Adrenal gland (tissue), 5 donors: ENCODE data around the gene MRPS10.

Source experiments
- CTCF ChIP-seq, 6 experiments: fragments of 450-650 bp in 4 of 6; fragments of 200-600 bp in 2 of 6; sonication (generic) in 1 of 6; IDR thresholded peaks; 1 replicate in 5 of 6; 2 replicates in 1 of 6; pipeline versions ENCODE4 v1.5.1 to v1.8.0; 2016 to 2021; ENCODE audit warnings: antibody characterized with exemption in 6 of 6, mild to moderate bottlenecking in 2 of 6, moderate library complexity in 1 of 6
- POLR2A ChIP-seq, 2 donors: fragments of 450-650 bp; IDR thresholded peaks; one replicate each; pipeline ENCODE4 v1.6.1; 2017; ENCODE audit warnings: antibody characterized with exemption in 2 of 2, mild to moderate bottlenecking in 2 of 2, moderate library complexity in 1 of 2
- donor health status: DM: no; HTN: no; CAD: no.

- TF ChIP-seq CTCF (IDR thresholded peaks at IDR 0.05) (no peak), POLR2A (IDR thresholded peaks at IDR 0.05) (no peak)
Observed at GRCh38 chr6:42249279-42249678, 31.6 kb upstream of the MRPS10 start.
